BE2C (cell line): ENCODE measurements around the gene HRH4.

Experiments used
- DNase-seq: peaks from one replicate; pipeline ENCODE4 v3.0.0-alpha.2; 2020
- H3K27me3 ChIP-seq: fragments of 250-450 bp; sonication (Bioruptor Pico); 2 replicates; pipeline ENCODE4 v1.5.1; 2020; ENCODE audit warnings: mild to moderate bottlenecking
- H3K36me3 ChIP-seq: fragments of 250-450 bp; sonication (Bioruptor Pico); 2 replicates; pipeline ENCODE4 v1.5.1; 2020; ENCODE audit warnings: mild to moderate bottlenecking
- H3K4me1 ChIP-seq: fragments of 250-450 bp; sonication (Bioruptor Pico); 2 replicates; pipeline ENCODE4 v1.5.1; 2020
- H3K4me3 ChIP-seq: 2 replicates; pipeline ENCODE4 v1.5.1; 2011; ENCODE audit warnings: low read depth, low read length
- H3K9me3 ChIP-seq: fragments of 250-450 bp; sonication (Bioruptor Pico); 2 replicates; pipeline ENCODE4 v1.5.1; 2020
- CTCF ChIP-seq: IDR thresholded peaks from 2 replicates; pipeline ENCODE4 v1.5.1; 2012; ENCODE audit warnings: mild to moderate bottlenecking, low read depth, low read length

Gene HRH4

GRCh38 chr18:24459772-24460171, 665 bp upstream of the HRH4 start:
- Histone ChIP-seq H3K36me3 (no peaks in the 10 kb centered on the region), H3K4me1 (no peaks in the 10 kb centered on the region), H3K9me3 (no peaks in the 10 kb centered on the region), H3K4me3 (no peak overlapping the region), H3K27me3 (no peaks in the 10 kb centered on the region)
- no peak for DNase-seq
- TF ChIP-seq CTCF, result no peak

- H3K9me3 ChIP-seq, result no peaks in the 10 kb centered on the region
- no peaks in the 10 kb centered on the region for H3K36me3 ChIP-seq
- no peak overlapping the region for H3K4me3 ChIP-seq
- DNase-seq, result no peak
- no peaks in the 10 kb centered on the region for H3K27me3 ChIP-seq
- TF ChIP-seq CTCF, result no peak
- no peaks in the 10 kb centered on the region for H3K4me1 ChIP-seq
These were observed 1.6 kb downstream of the HRH4 start for GRCh38 chr18:24461996-24462395.

- no peaks in the 10 kb centered on the region for H3K36me3 ChIP-seq
- H3K27me3 ChIP-seq, result no peaks in the 10 kb centered on the region
- no peak overlapping the region for H3K4me3 ChIP-seq
- no peaks in the 10 kb centered on the region for H3K4me1 ChIP-seq
- no peaks in the 10 kb centered on the region for H3K9me3 ChIP-seq
- no peak for TF ChIP-seq CTCF
- no peak for DNase-seq
These were observed 2.7 kb downstream of the HRH4 start for GRCh38 chr18:24462838-24463775.

- H3K27me3 ChIP-seq, result no peaks in the 10 kb centered on the region
- no peak overlapping the region for H3K4me3 ChIP-seq
- no peaks in the 10 kb centered on the region for H3K9me3 ChIP-seq
- DNase-seq, result no peak
- no peaks in the 10 kb centered on the region for H3K36me3 ChIP-seq
- no peak for TF ChIP-seq CTCF
- no peaks in the 10 kb centered on the region for H3K4me1 ChIP-seq
These were observed 5.0 kb downstream of the HRH4 start for GRCh38 chr18:24465486-24465885.

GRCh38 chr18:24466771-24467170, 6.3 kb downstream of the HRH4 start:
- no peak for DNase-seq
- no peak for TF ChIP-seq CTCF
- no peaks in the 10 kb centered on the region for H3K4me1 ChIP-seq

GRCh38 chr18:24470022-24470618, 9.7 kb downstream of the HRH4 start:
- Histone ChIP-seq H3K9me3 (no peaks in the 10 kb centered on the region), H3K36me3 (no peaks in the 10 kb centered on the region), H3K4me1 (no peaks in the 10 kb centered on the region), H3K27me3 (no peaks in the 10 kb centered on the region), H3K4me3 (no peak overlapping the region)
- TF ChIP-seq CTCF, result no peak
- no peak for DNase-seq

More at GRCh38 chr18:24466771-24467170, 6.3 kb downstream of the HRH4 start:
- Histone ChIP-seq H3K4me3 (no peak overlapping the region), H3K9me3 (no peaks in the 10 kb centered on the region), H3K36me3 (no peaks in the 10 kb centered on the region), H3K27me3 (no peaks in the 10 kb centered on the region)
